ENCODE data around the gene PREP.

The PREP gene

GRCh38 chr6:105398859-105399258 lies 4.0 kb downstream of the PREP start:
- in situ Hi-C loops (cut with MboI; ENCODE audit: low sequenced_read_pairs): no loop called here

GRCh38 chr6:105397987-105398386 lies 4.9 kb downstream of the PREP start:
- in situ Hi-C loops (cut with MboI; ENCODE audit: low sequenced_read_pairs): no loop called here

- in situ Hi-C loops (cut with MboI; ENCODE audit: low sequenced_read_pairs): no loop called here
Observed at GRCh38 chr6:105391705-105392104, 11.2 kb downstream of the PREP start.

GRCh38 chr6:105389543-105389942 lies 13.3 kb downstream of the PREP start:
- in situ Hi-C loops (cut with MboI; ENCODE audit: low sequenced_read_pairs): no loop called here

GRCh38 chr6:105388392-105388791 lies 14.5 kb downstream of the PREP start:
- in situ Hi-C loops (cut with MboI; ENCODE audit: low sequenced_read_pairs): no loop called here

GRCh38 chr6:105384004-105384403 lies 18.9 kb downstream of the PREP start:
- in situ Hi-C loops (cut with MboI; ENCODE audit: low sequenced_read_pairs): no loop called here

GRCh38 chr6:105382958-105383357 lies 19.9 kb downstream of the PREP start:
- in situ Hi-C loops (cut with MboI; ENCODE audit: low sequenced_read_pairs): no loop called here

GRCh38 chr6:105382496-105382895 lies 20.4 kb downstream of the PREP start:
- in situ Hi-C loops (cut with MboI; ENCODE audit: low sequenced_read_pairs): no loop called here

GRCh38 chr6:105380634-105381033 lies 22.2 kb downstream of the PREP start:
- in situ Hi-C loops (cut with MboI; ENCODE audit: low sequenced_read_pairs): no loop called here

GRCh38 chr6:105375797-105376196 lies 27.1 kb downstream of the PREP start:
- in situ Hi-C loops (cut with MboI; ENCODE audit: low sequenced_read_pairs): no loop called here

GRCh38 chr6:105374010-105374420 lies 28.9 kb downstream of the PREP start:
- in situ Hi-C loops (cut with MboI; ENCODE audit: low sequenced_read_pairs): no loop called here

GRCh38 chr6:105373481-105373880 lies 29.4 kb downstream of the PREP start:
- in situ Hi-C loops (cut with MboI; ENCODE audit: low sequenced_read_pairs): no loop called here

- in situ Hi-C loops (cut with MboI; ENCODE audit: low sequenced_read_pairs): no loop called here
Observed at GRCh38 chr6:105372849-105373182, 30.1 kb downstream of the PREP start.

GRCh38 chr6:105372142-105372848 lies 30.6 kb downstream of the PREP start:
- in situ Hi-C loops (cut with MboI; ENCODE audit: low sequenced_read_pairs): no loop called here

GRCh38 chr6:105370351-105370750 lies 32.5 kb downstream of the PREP start:
- in situ Hi-C loops (cut with MboI; ENCODE audit: low sequenced_read_pairs): no loop called here

- in situ Hi-C loops (cut with MboI; ENCODE audit: low sequenced_read_pairs): no loop called here
Observed at GRCh38 chr6:105369145-105369544, 33.7 kb downstream of the PREP start.

GRCh38 chr6:105364243-105364642 lies 38.6 kb downstream of the PREP start:
- in situ Hi-C loops (cut with MboI; ENCODE audit: low sequenced_read_pairs): no loop called here

GRCh38 chr6:105363100-105363754 lies 39.7 kb downstream of the PREP start:
- in situ Hi-C loops (cut with MboI; ENCODE audit: low sequenced_read_pairs): no loop called here

- in situ Hi-C loops (cut with MboI; ENCODE audit: low sequenced_read_pairs): no loop called here
Observed at GRCh38 chr6:105359419-105360370, 43.2 kb downstream of the PREP start.

- in situ Hi-C loops (cut with MboI; ENCODE audit: low sequenced_read_pairs): no loop called here
Observed at GRCh38 chr6:105357165-105357564, 45.7 kb downstream of the PREP start.

- in situ Hi-C loops (cut with MboI; ENCODE audit: low sequenced_read_pairs): no loop called here
Observed at GRCh38 chr6:105352037-105352617, 50.8 kb downstream of the PREP start.
